Body of pancreas (tissue), 4 donors: ENCODE results near the gene HPSE2. TPM values are rescaled to one million over a fixed set of nuclear protein-coding genes. Genes with fewer than 3 reads are reported as not detected.

ENCODE experiments used
- ATAC-seq: fragments of 150-250 bp; one replicate; pipeline ENCODE4 v1.9.1; 2016
- DNase-seq, 4 donors: peaks; one replicate each; pipeline ENCODE4 v3.0.0-alpha.2; 2019
- H3K27ac ChIP-seq, 4 donors: fragments of 200-600 bp; sonication (generic); 1 replicate in 3 of 4; 2 replicates in 1 of 4; pipeline versions ENCODE4 v1.5.1 to v1.6.1; 2016 to 2019; ENCODE audit warnings: mild to moderate bottlenecking in 1 of 4, mixed read lengths in 1 of 4, moderate library complexity in 1 of 4
- H3K27me3 ChIP-seq, 2 donors: fragments of 200-600 bp; sonication (generic); one replicate each; pipeline ENCODE4 v1.6.0; 2016; ENCODE audit warnings: mild to moderate bottlenecking in 1 of 2
- H3K36me3 ChIP-seq, 2 donors: fragments of 200-600 bp; sonication (generic); replicated peaks in 1 of 2; 2 replicates each; pipeline ENCODE4 v1.5.1; 2016; ENCODE audit warnings: low read depth in 2 of 2; ENCODE audit not compliant: insufficient read depth in 1 of 2
- H3K4me1 ChIP-seq: fragments of 200-600 bp; sonication (generic); one replicate; pipeline ENCODE4 v1.6.0; 2016
- H3K4me3 ChIP-seq, 2 donors: fragments of 200-600 bp; sonication (generic); 1 replicate in 1 of 2; 2 replicates in 1 of 2; pipeline ENCODE4 v1.5.1; 2016 to 2019
- H3K9me3 ChIP-seq, 3 donors: fragments of 200-600 bp; sonication (generic); 1 replicate in 2 of 3; 2 replicates in 1 of 3; pipeline ENCODE4 v1.5.1; 2016
- CTCF ChIP-seq, 7 experiments: fragments of 450-650 bp in 4 of 7; fragments of 200-600 bp in 3 of 7; sonication (generic) in 3 of 7; IDR thresholded peaks; one replicate each; pipeline ENCODE4 v1.5.1; 2016 to 2019; ENCODE audit warnings: antibody characterized with exemption in 7 of 7
- POLR2A ChIP-seq, 3 donors: fragments of 450-650 bp; IDR thresholded peaks; one replicate each; pipeline ENCODE4 v1.6.1; 2016; ENCODE audit warnings: antibody characterized with exemption in 3 of 3, mild to moderate bottlenecking in 2 of 3
- WGBS, 2 donors: methylation state at CpG; one replicate each; pipeline ENCODE4 v1.1.5; 2017; 5-methylcytosine and 5-hydroxymethylcytosine counted together
- intact Hi-C: fragments of 100-400 bp; cut with DNase I; formaldehyde crosslinking; loops from one replicate; pipeline ENCODE4 v1.15.1; 2023
- total RNA-seq, 2 donors: library from RNA; depleted of rRNA; stranded (reverse); fragments of >200 nt; gene quantifications; one replicate each; pipeline ENCODE4 v1.1.0, GENCODE V29; 2016

The HPSE2 gene
- total RNA-seq, 2 donors from 2014 or later: not detected

- intact Hi-C loops: no loop called here
- DNase-seq: no peak
- ATAC-seq: no peak
- Histone ChIP-seq H3K36me3 (no peaks in the 10 kb centered on the region), H3K27me3 (no peaks in the 10 kb centered on the region), H3K4me3 (no peak overlapping the region), H3K4me1 (no peaks in the 10 kb centered on the region), H3K9me3 (no peaks in the 10 kb centered on the region), H3K27ac (no peak overlapping the region)
- no peak for TF ChIP-seq POLR2A (IDR thresholded peaks at IDR 0.05)
- no peak for TF ChIP-seq CTCF (IDR thresholded peaks at IDR 0.05)
Observed at GRCh38 chr10:98477861-98478260, 757.8 kb downstream of the HPSE2 start.

- Histone ChIP-seq H3K4me1 (no peaks in the 10 kb centered on the region), H3K4me3 (no peak overlapping the region), H3K9me3 (no peaks in the 10 kb centered on the region), H3K27ac (no peak overlapping the region), H3K36me3 (no peaks in the 10 kb centered on the region), H3K27me3 (no peaks in the 10 kb centered on the region)
- DNase-seq: no peak
- intact Hi-C loops: no loop called here
- no peak for ATAC-seq
- TF ChIP-seq CTCF (IDR thresholded peaks at IDR 0.05) (no peak), POLR2A (IDR thresholded peaks at IDR 0.05) (no peak)
Observed at GRCh38 chr10:98474628-98475027, 761.0 kb downstream of the HPSE2 start.

- intact Hi-C loops: no loop called here
- no peak for DNase-seq
Observed at GRCh38 chr10:98472196-98472595, 763.5 kb downstream of the HPSE2 start.

GRCh38 chr10:98470850-98471249 lies 764.8 kb downstream of the HPSE2 start:
- H3K9me3 ChIP-seq: no peaks in the 10 kb centered on the region
- H3K4me3 ChIP-seq: no peak overlapping the region
- H3K27me3 ChIP-seq: no peaks in the 10 kb centered on the region
- intact Hi-C loops: no loop called here
- no peak for TF ChIP-seq CTCF (IDR thresholded peaks at IDR 0.05)
- TF ChIP-seq POLR2A (IDR thresholded peaks at IDR 0.05): no peak
- 73 to 77% methylated on average over 5 of the region's 5 CpGs for WGBS, 2 donors
- peaks cover 9% of the 10 kb centered on the region for H3K4me1 ChIP-seq
- H3K27ac ChIP-seq: no peak overlapping the region
- no peaks in the 10 kb centered on the region for H3K36me3 ChIP-seq
- no peak for DNase-seq
- no peak for ATAC-seq

More at GRCh38 chr10:98472196-98472595, 763.5 kb downstream of the HPSE2 start:
- no peak overlapping the region for H3K27ac ChIP-seq
- WGBS, 2 donors: 61 to 70% methylated on average over 4 of the region's 4 CpGs
- no peaks in the 10 kb centered on the region for H3K36me3 ChIP-seq
- H3K27me3 ChIP-seq: no peaks in the 10 kb centered on the region
- no peak for TF ChIP-seq POLR2A (IDR thresholded peaks at IDR 0.05)
- no peak for TF ChIP-seq CTCF (IDR thresholded peaks at IDR 0.05)
- peaks cover 9% of the 10 kb centered on the region for H3K4me1 ChIP-seq
- no peak for ATAC-seq
- no peak overlapping the region for H3K4me3 ChIP-seq
- H3K9me3 ChIP-seq: no peaks in the 10 kb centered on the region
